Daoy (cell line): ENCODE data around the gene TMTC2. TPM values are rescaled to one million over a fixed set of nuclear protein-coding genes. Genes with fewer than 3 reads are reported as not detected.

Experiments
- DNase-seq: peaks from one replicate; pipeline ENCODE4 v3.0.0-alpha.2; 2015; ENCODE audit warnings: low read depth
- total RNA-seq: library from RNA; depleted of rRNA; stranded (reverse); fragments of >200 nt; shearing (Covaris generic); gene quantifications from 2 replicates; pipeline ENCODE4 v1.2.3, GENCODE V29; 2014

TMTC2 gene
- total RNA-seq, 1 experiment from 2014 or later = 1.3 TPM

- no peak for DNase-seq
These were observed 445.7 kb downstream of the TMTC2 start for GRCh38 chr12:83132360-83132759.

- no peak for DNase-seq
These were observed 449.7 kb downstream of the TMTC2 start for GRCh38 chr12:83136411-83136810.

GRCh38 chr12:83140135-83140534 lies 453.4 kb downstream of the TMTC2 start:
- no peak for DNase-seq

- DNase-seq = no peak
These were observed 454.8 kb downstream of the TMTC2 start for GRCh38 chr12:83141460-83141994.

GRCh38 chr12:83142914-83143313 lies 456.2 kb downstream of the TMTC2 start:
- DNase-seq = no peak

GRCh38 chr12:83143950-83144349 lies 457.2 kb downstream of the TMTC2 start:
- no peak for DNase-seq

GRCh38 chr12:83145325-83145840 lies 458.7 kb downstream of the TMTC2 start:
- no peak for DNase-seq

GRCh38 chr12:83147341-83147740 lies 460.6 kb downstream of the TMTC2 start:
- no peak for DNase-seq

- no peak for DNase-seq
These were observed 463.3 kb downstream of the TMTC2 start for GRCh38 chr12:83149987-83150386.

GRCh38 chr12:83150465-83151189 lies 463.9 kb downstream of the TMTC2 start:
- no peak for DNase-seq

GRCh38 chr12:83153177-83153576 lies 466.5 kb downstream of the TMTC2 start:
- no peak for DNase-seq

GRCh38 chr12:83156815-83157214 lies 470.1 kb downstream of the TMTC2 start:
- no peak for DNase-seq

- no peak for DNase-seq
These were observed 470.9 kb downstream of the TMTC2 start for GRCh38 chr12:83157604-83158003.

GRCh38 chr12:83158613-83159207 lies 472.0 kb downstream of the TMTC2 start:
- no peak for DNase-seq

GRCh38 chr12:83161456-83161855 lies 474.8 kb downstream of the TMTC2 start:
- no peak for DNase-seq

- no peak for DNase-seq
These were observed 482.0 kb downstream of the TMTC2 start for GRCh38 chr12:83168751-83169150.

- no peak for DNase-seq
These were observed 485.7 kb downstream of the TMTC2 start for GRCh38 chr12:83172441-83172840.

- DNase-seq = no peak
These were observed 486.4 kb downstream of the TMTC2 start for GRCh38 chr12:83172866-83173649.

- no peak for DNase-seq
These were observed 493.3 kb downstream of the TMTC2 start for GRCh38 chr12:83179999-83180398.

GRCh38 chr12:83181074-83181473 lies 494.4 kb downstream of the TMTC2 start:
- DNase-seq = no peak

GRCh38 chr12:83183132-83183531 lies 496.4 kb downstream of the TMTC2 start:
- no peak for DNase-seq
